Right atrium auricular region (tissue), 2 donors: ENCODE results near the gene GPR55. TPM values are rescaled to one million over a fixed set of nuclear protein-coding genes. Genes with fewer than 3 reads are reported as not detected.

Experiments used
- DNase-seq: peaks from one replicate; pipeline ENCODE4 v3.0.0-alpha.2; 2019; ENCODE audit warnings: low spot score
- H3K27ac ChIP-seq, 2 donors: fragments of 200-600 bp; sonication (generic); 1 replicate in 1 of 2; 2 replicates in 1 of 2; pipeline ENCODE4 v1.5.1; 2016 to 2019
- H3K27me3 ChIP-seq, 2 donors: fragments of 200-600 bp; sonication (generic); one replicate each; pipeline versions ENCODE4 v1.5.1 to v1.6.0; 2017 to 2019
- H3K36me3 ChIP-seq: fragments of 200-600 bp; sonication (generic); one replicate; pipeline ENCODE4 v1.5.1; 2016
- H3K4me1 ChIP-seq, 2 donors: fragments of 200-600 bp; sonication (generic); one replicate each; pipeline versions ENCODE4 v1.5.1 to v1.6.0; 2017 to 2019
- H3K4me3 ChIP-seq, 2 donors: fragments of 200-600 bp; sonication (generic); 1 replicate in 1 of 2; 2 replicates in 1 of 2; pipeline ENCODE4 v1.5.1; 2017 to 2019; ENCODE audit warnings: mild to moderate bottlenecking in 1 of 2, moderate library complexity in 1 of 2
- H3K9me3 ChIP-seq, 2 donors: fragments of 200-600 bp; sonication (generic); one replicate each; pipeline ENCODE4 v1.5.1; 2019
- CTCF ChIP-seq, 2 donors: fragments of 200-600 bp; sonication (generic); IDR thresholded peaks; one replicate each; pipeline ENCODE4 v1.5.1; 2019; ENCODE audit warnings: antibody characterized with exemption in 2 of 2
- total RNA-seq, 2 donors: library from RNA; depleted of rRNA; stranded (reverse); fragments of >200 nt; gene quantifications; one replicate each; pipeline ENCODE4 v1.1.0, GENCODE V29; 2016

Gene GPR55
- total RNA-seq, 2 donors from 2014 or later = not detected

GRCh38 chr2:230899287-230899686 is 25.8 kb downstream of the GPR55 start:
- H3K27ac ChIP-seq = no peak overlapping the region

GRCh38 chr2:230898713-230899091 is 26.3 kb downstream of the GPR55 start:
- no peaks in the 10 kb centered on the region for H3K9me3 ChIP-seq
- H3K27ac ChIP-seq = no peak overlapping the region
- no peak for TF ChIP-seq CTCF (IDR thresholded peaks at IDR 0.05)
- H3K36me3 ChIP-seq = no peaks in the 10 kb centered on the region
- DNase-seq = no peak
- no peaks in the 10 kb centered on the region for H3K4me1 ChIP-seq
- peaks cover 0 to 3% of the 10 kb centered on the region in 2 donors for H3K27me3 ChIP-seq
- no peak overlapping the region for H3K4me3 ChIP-seq

More at GRCh38 chr2:230899287-230899686, 25.8 kb downstream of the GPR55 start:
- Histone ChIP-seq H3K27me3 (peaks cover 0 to 3% of the 10 kb centered on the region in 2 donors), H3K4me1 (no peaks in the 10 kb centered on the region), H3K4me3 (no peak overlapping the region), H3K9me3 (no peaks in the 10 kb centered on the region), H3K36me3 (no peaks in the 10 kb centered on the region)
- TF ChIP-seq CTCF (IDR thresholded peaks at IDR 0.05) = no peak
- no peak for DNase-seq

GRCh38 chr2:230898016-230898712 is 26.9 kb downstream of the GPR55 start:
- DNase-seq = no peak
- no peaks in the 10 kb centered on the region for H3K36me3 ChIP-seq
- H3K4me1 ChIP-seq = no peaks in the 10 kb centered on the region
- H3K27me3 ChIP-seq = peaks cover 0 to 3% of the 10 kb centered on the region in 2 donors
- H3K27ac ChIP-seq = no peak overlapping the region
- TF ChIP-seq CTCF (IDR thresholded peaks at IDR 0.05) = no peak
- H3K4me3 ChIP-seq = no peak overlapping the region
- H3K9me3 ChIP-seq = no peaks in the 10 kb centered on the region

- no peaks in the 10 kb centered on the region for H3K9me3 ChIP-seq
- H3K4me1 ChIP-seq = no peaks in the 10 kb centered on the region
- no peak for TF ChIP-seq CTCF (IDR thresholded peaks at IDR 0.05)
- H3K27me3 ChIP-seq = peaks cover 0 to 3% of the 10 kb centered on the region in 2 donors
- no peak for DNase-seq
- H3K27ac ChIP-seq = no peak overlapping the region
- no peak overlapping the region for H3K4me3 ChIP-seq
- no peaks in the 10 kb centered on the region for H3K36me3 ChIP-seq
These were observed 28.5 kb downstream of the GPR55 start for GRCh38 chr2:230896346-230897115.

GRCh38 chr2:230895536-230896345 is 29.3 kb downstream of the GPR55 start:
- no peak overlapping the region for H3K27ac ChIP-seq
- no peaks in the 10 kb centered on the region for H3K27me3 ChIP-seq
- no peak for DNase-seq
- H3K4me1 ChIP-seq = no peaks in the 10 kb centered on the region
- H3K9me3 ChIP-seq = no peaks in the 10 kb centered on the region
- no peak for TF ChIP-seq CTCF (IDR thresholded peaks at IDR 0.05)
- no peaks in the 10 kb centered on the region for H3K36me3 ChIP-seq
- H3K4me3 ChIP-seq = no peak overlapping the region
